WERI-Rb-1 (cell line): Measurements from ENCODE around the gene NINJ2.

Experiments used
- DNase-seq: peaks from one replicate; pipeline ENCODE4 v3.0.0-alpha.2; 2020
- H3K27ac ChIP-seq: fragments of 250-450 bp; sonication (Bioruptor Pico); 2 replicates; pipeline ENCODE4 v1.5.1; 2020; ENCODE audit warnings: mild to moderate bottlenecking, moderate library complexity
- H3K27me3 ChIP-seq: fragments of 250-450 bp; sonication (Bioruptor Pico); 2 replicates; pipeline ENCODE4 v1.5.1; 2021; ENCODE audit warnings: mild to moderate bottlenecking, low read depth, moderate library complexity; ENCODE audit not compliant: insufficient read depth, severe bottlenecking
- H3K36me3 ChIP-seq: fragments of 250-450 bp; sonication (Bioruptor Pico); 2 replicates; pipeline ENCODE4 v1.5.1; 2020; ENCODE audit warnings: mild to moderate bottlenecking, moderate library complexity
- H3K4me3 ChIP-seq: 2 replicates; pipeline ENCODE4 v1.5.1; 2011; ENCODE audit warnings: low read depth, mild to moderate bottlenecking, control low read depth, low read length
- H3K9me3 ChIP-seq: fragments of 250-450 bp; sonication (Bioruptor Pico); 2 replicates; pipeline ENCODE4 v1.5.1; 2021; ENCODE audit warnings: mild to moderate bottlenecking, moderate library complexity; ENCODE audit not compliant: severe bottlenecking
- CTCF ChIP-seq: IDR thresholded peaks from 2 replicates; pipeline ENCODE4 v1.5.1; 2011; ENCODE audit warnings: low read depth, mild to moderate bottlenecking, control low read depth, inconsistent platforms, low read length

NINJ2 gene

GRCh38 chr12:535396-535795 is 127.8 kb downstream of the NINJ2 start:
- Histone ChIP-seq H3K27ac (no peak overlapping the region), H3K27me3 (no peaks in the 10 kb centered on the region), H3K36me3 (no peaks in the 10 kb centered on the region; the same call in 1 of the 2 replicates), H3K4me3 (no peak overlapping the region), H3K9me3 (peaks cover 7% of the 10 kb centered on the region)
- no peak for DNase-seq
- no peak for TF ChIP-seq CTCF

GRCh38 chr12:534216-534615 is 129.0 kb downstream of the NINJ2 start:
- Histone ChIP-seq H3K9me3 (peaks cover 12% of the 10 kb centered on the region), H3K27ac (no peak overlapping the region), H3K27me3 (no peaks in the 10 kb centered on the region), H3K4me3 (no peak overlapping the region), H3K36me3 (no peaks in the 10 kb centered on the region; the same call in 1 of the 2 replicates)
- TF ChIP-seq CTCF: no peak
- no peak for DNase-seq

GRCh38 chr12:533718-534117 is 129.5 kb downstream of the NINJ2 start:
- Histone ChIP-seq H3K27me3 (no peaks in the 10 kb centered on the region), H3K9me3 (peaks cover 17% of the 10 kb centered on the region), H3K27ac (peak overlapping the region; percentile 36), H3K36me3 (no peaks in the 10 kb centered on the region; the same call in 1 of the 2 replicates), H3K4me3 (no peak overlapping the region)
- no peak for TF ChIP-seq CTCF
- no peak for DNase-seq

- Histone ChIP-seq H3K36me3 (no peaks in the 10 kb centered on the region; the same call in 1 of the 2 replicates), H3K9me3 (peaks cover 19% of the 10 kb centered on the region), H3K27me3 (no peaks in the 10 kb centered on the region), H3K27ac (peak overlapping the region; percentile 36), H3K4me3 (no peak overlapping the region)
- TF ChIP-seq CTCF: no peak
- peak; percentile 35 for DNase-seq
Observed at GRCh38 chr12:532908-533565, 130.2 kb downstream of the NINJ2 start.

- no peak overlapping the region for H3K4me3 ChIP-seq
- no peak for TF ChIP-seq CTCF
- no peak overlapping the region; the same call in 1 of the 2 replicates for H3K27ac ChIP-seq
- DNase-seq: no peak
- no peaks in the 10 kb centered on the region; the same call in 1 of the 2 replicates for H3K36me3 ChIP-seq
- H3K27me3 ChIP-seq: no peaks in the 10 kb centered on the region
- peaks cover 19% of the 10 kb centered on the region for H3K9me3 ChIP-seq
Observed at GRCh38 chr12:531951-532585, 131.2 kb downstream of the NINJ2 start.

GRCh38 chr12:530821-531220 is 132.4 kb downstream of the NINJ2 start:
- Histone ChIP-seq H3K9me3 (peaks cover 19% of the 10 kb centered on the region), H3K36me3 (no peaks in the 10 kb centered on the region; the same call in 1 of the 2 replicates), H3K4me3 (peak overlapping the region; percentile 6; the same call in 1 of the 2 replicates), H3K27me3 (no peaks in the 10 kb centered on the region), H3K27ac (peak overlapping the region; percentile 75)
- no peak for TF ChIP-seq CTCF
- peak; percentile 49 for DNase-seq
